ENCODE measurements around the gene COL9A3.
A peak's percentile ranks its signal among the peaks of the same experiment; 100 is the strongest.
"Not testable (repeated sequence)": the region's sequence is repeated elsewhere in the genome, so short reads cannot be mapped to it uniquely, and the experiment has no call there.

The COL9A3 gene

GRCh38 chr20:62852196-62852595 is 35.3 kb downstream of the COL9A3 start:
- ATAC-seq (ENCODE audit: low read depth) (no peak), DNase-seq (ENCODE audit: low spot score) (no peak)
- Histone ChIP-seq H3K4me1 (ENCODE audit: insufficient read depth, poor library complexity, severe bottlenecking) (peaks cover 5% of the 10 kb centered on the region), H3K27me3 (ENCODE audit: insufficient read depth, poor library complexity, severe bottlenecking) (no peaks in the 10 kb centered on the region), H3K4me3 (ENCODE audit: severe bottlenecking) (no peak overlapping the region), H3K27ac (ENCODE audit: poor library complexity, severe bottlenecking) (no peak overlapping the region), H3K36me3 (ENCODE audit: low read depth) (peaks cover 75% of the 10 kb centered on the region), H3K9me3 (ENCODE audit: severe bottlenecking) (no peaks in the 10 kb centered on the region)
- no peak for TF ChIP-seq CTCF (IDR thresholded peaks at IDR 0.05; ENCODE audit: poor library complexity, severe bottlenecking)

GRCh38 chr20:62852841-62853240 is 36.0 kb downstream of the COL9A3 start:
- TF ChIP-seq CTCF (IDR thresholded peaks at IDR 0.05; ENCODE audit: poor library complexity, severe bottlenecking) = no peak
- ATAC-seq (ENCODE audit: low read depth) (no peak), DNase-seq (ENCODE audit: low spot score) (peak; percentile 42)
- Histone ChIP-seq H3K36me3 (ENCODE audit: low read depth) (peaks cover 69% of the 10 kb centered on the region), H3K4me3 (ENCODE audit: severe bottlenecking) (no peak overlapping the region), H3K4me1 (ENCODE audit: insufficient read depth, poor library complexity, severe bottlenecking) (peaks cover 12% of the 10 kb centered on the region), H3K27ac (ENCODE audit: poor library complexity, severe bottlenecking) (no peak overlapping the region), H3K9me3 (ENCODE audit: severe bottlenecking) (no peaks in the 10 kb centered on the region), H3K27me3 (ENCODE audit: insufficient read depth, poor library complexity, severe bottlenecking) (no peaks in the 10 kb centered on the region)

GRCh38 chr20:62853304-62853703 is 36.5 kb downstream of the COL9A3 start:
- H3K4me1 ChIP-seq (ENCODE audit: insufficient read depth, poor library complexity, severe bottlenecking) = peaks cover 12% of the 10 kb centered on the region
- ATAC-seq (ENCODE audit: low read depth); H3K27ac ChIP-seq (ENCODE audit: poor library complexity, severe bottlenecking); H3K4me3 ChIP-seq (ENCODE audit: severe bottlenecking); H3K9me3 ChIP-seq (ENCODE audit: severe bottlenecking); H3K27me3 ChIP-seq (ENCODE audit: insufficient read depth, poor library complexity, severe bottlenecking): not testable (repeated sequence)
- peak; percentile 54 for DNase-seq (ENCODE audit: low spot score)
- H3K36me3 ChIP-seq (ENCODE audit: low read depth) = peaks cover 67% of the 10 kb centered on the region

- Histone ChIP-seq H3K36me3 (ENCODE audit: low read depth) (peaks cover 71% of the 10 kb centered on the region), H3K27me3 (ENCODE audit: insufficient read depth, poor library complexity, severe bottlenecking) (no peaks in the 10 kb centered on the region), H3K9me3 (ENCODE audit: severe bottlenecking) (no peaks in the 10 kb centered on the region), H3K27ac (ENCODE audit: poor library complexity, severe bottlenecking) (no peak overlapping the region), H3K4me1 (ENCODE audit: insufficient read depth, poor library complexity, severe bottlenecking) (peaks cover 12% of the 10 kb centered on the region), H3K4me3 (ENCODE audit: severe bottlenecking) (no peak overlapping the region)
- no peak for TF ChIP-seq CTCF (IDR thresholded peaks at IDR 0.05; ENCODE audit: poor library complexity, severe bottlenecking)
- ATAC-seq (ENCODE audit: low read depth) (no peak), DNase-seq (ENCODE audit: low spot score) (peak; percentile 75)
Observed at GRCh38 chr20:62854121-62854520, 37.3 kb downstream of the COL9A3 start.

GRCh38 chr20:62855120-62855519 is 38.3 kb downstream of the COL9A3 start:
- DNase-seq (ENCODE audit: low spot score) = peak; percentile 63
- H3K4me3 ChIP-seq (ENCODE audit: severe bottlenecking) = no peak overlapping the region
- no peaks in the 10 kb centered on the region for H3K27me3 ChIP-seq (ENCODE audit: insufficient read depth, poor library complexity, severe bottlenecking)
- peaks cover 69% of the 10 kb centered on the region for H3K36me3 ChIP-seq (ENCODE audit: low read depth)
- no peaks in the 10 kb centered on the region for H3K9me3 ChIP-seq (ENCODE audit: severe bottlenecking)
- no peak overlapping the region for H3K27ac ChIP-seq (ENCODE audit: poor library complexity, severe bottlenecking)
- peaks cover 17% of the 10 kb centered on the region for H3K4me1 ChIP-seq (ENCODE audit: insufficient read depth, poor library complexity, severe bottlenecking)
- no peak for ATAC-seq (ENCODE audit: low read depth)
- TF ChIP-seq CTCF (IDR thresholded peaks at IDR 0.05; ENCODE audit: poor library complexity, severe bottlenecking) = no peak

Measured in RWPE2 (cell line).